Effector CD4-positive, alpha-beta T cell (primary cell): ENCODE results near the gene OVOL2.

Source experiments
- DNase-seq: peaks from one replicate; pipeline ENCODE4 v3.0.0-alpha.2; 2020

The OVOL2 gene

GRCh38 chr20:17976305-17976704 lies 81.4 kb downstream of the OVOL2 start:
- DNase-seq: no peak
